Memory B cell (primary cell): Measurements from ENCODE around the gene DISP3.

Source experiments
- ATAC-seq: fragments of 150-1000 bp; cut with Tn5 transposase; 2 replicates; pipeline ENCODE4 v1.10.0; 2021; ENCODE audit warnings: low read depth, mild to moderate bottlenecking, moderate library complexity
- DNase-seq, 2 donors: peaks; one replicate each; pipeline ENCODE4 v3.0.0; 2022; ENCODE audit warnings: low spot score in 2 of 2
- H3K27ac Mint-ChIP-seq: one replicate; pipeline ENCODE4 v1.8.0; 2022; ENCODE audit warnings: mild to moderate bottlenecking, moderate library complexity, mixed read lengths
- H3K27me3 Mint-ChIP-seq: one replicate; pipeline ENCODE4 v1.8.0; 2022; ENCODE audit warnings: mixed read lengths
- H3K36me3 Mint-ChIP-seq: one replicate; pipeline ENCODE4 v1.8.0; 2022; ENCODE audit warnings: mild to moderate bottlenecking, mixed read lengths
- H3K4me1 Mint-ChIP-seq: one replicate; pipeline ENCODE4 v1.8.0; 2022; ENCODE audit warnings: mixed read lengths
- H3K4me3 Mint-ChIP-seq: one replicate; pipeline ENCODE4 v1.8.0; 2022; ENCODE audit warnings: mild to moderate bottlenecking, moderate library complexity, mixed read lengths
- H3K9me3 Mint-ChIP-seq: one replicate; pipeline ENCODE4 v1.8.0; 2022; ENCODE audit warnings: mixed read lengths

DISP3 gene

DNA sequence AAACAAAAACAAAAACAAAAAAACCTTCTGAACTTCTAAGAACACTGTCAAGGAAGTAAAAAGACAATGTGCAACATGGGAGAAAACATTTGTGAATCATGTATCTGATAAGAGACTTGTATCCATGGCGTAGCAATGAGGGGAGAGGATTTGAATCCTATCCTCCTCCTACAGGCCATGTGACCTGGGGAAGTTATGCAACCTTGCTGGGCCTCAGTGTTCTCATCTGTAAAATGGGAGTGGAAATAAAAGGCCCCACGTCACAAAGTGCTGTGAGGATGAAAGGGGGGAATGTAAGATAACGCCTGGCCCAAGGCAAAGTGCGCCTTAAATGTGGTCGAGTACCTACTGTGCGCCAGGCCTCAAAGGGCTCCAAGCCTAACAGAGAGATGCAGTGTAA lies 83.7 kb downstream of the DISP3 start:
- Mint-ChIP-seq H3K4me3 (no peak overlapping the region), H3K4me1 (peaks cover 6% of the 10 kb centered on the region), H3K36me3 (peaks cover 1% of the 10 kb centered on the region), H3K27ac (no peak overlapping the region), H3K27me3 (peaks cover 24% of the 10 kb centered on the region), H3K9me3 (no peaks in the 10 kb centered on the region)
- ATAC-seq = no peak
- DNase-seq = no peak

DNA sequence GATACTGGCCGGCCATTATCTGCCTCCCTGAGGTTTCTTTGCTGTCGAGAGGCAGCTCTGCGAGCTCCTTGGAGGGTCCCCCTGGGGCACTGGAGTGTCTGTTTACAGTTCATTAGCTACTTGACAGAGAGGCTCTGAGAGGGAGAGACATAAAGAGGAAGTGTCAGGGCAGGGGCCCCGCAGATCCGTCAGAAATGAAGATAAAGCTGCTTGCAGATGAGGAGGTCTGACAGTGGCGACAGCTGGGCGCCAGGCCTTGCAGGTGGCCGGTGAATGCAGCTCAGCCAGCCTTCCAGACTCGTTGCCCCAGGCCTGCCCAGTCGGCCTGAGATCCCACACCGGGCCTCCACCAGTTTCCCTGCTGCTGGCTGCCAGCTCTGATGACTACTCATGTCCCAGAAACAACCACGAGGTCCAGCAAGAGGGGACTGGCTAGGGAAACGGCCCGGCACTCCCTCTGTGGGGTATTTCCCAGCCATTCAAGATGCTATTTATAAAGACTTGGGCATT lies 84.7 kb downstream of the DISP3 start:
- ATAC-seq (peak; percentile 87), DNase-seq (peak; percentile 14 to 19)
- Mint-ChIP-seq H3K4me1 (peaks cover 6% of the 10 kb centered on the region), H3K9me3 (no peaks in the 10 kb centered on the region), H3K4me3 (no peak overlapping the region), H3K36me3 (peaks cover 1% of the 10 kb centered on the region), H3K27me3 (peaks cover 23% of the 10 kb centered on the region), H3K27ac (no peak overlapping the region)

GRCh38 chr1:11564237-11564636 lies 85.3 kb downstream of the DISP3 start:
- no peaks in the 10 kb centered on the region for H3K9me3 Mint-ChIP-seq
- ATAC-seq (no peak), DNase-seq (no peak)
- peaks cover 1% of the 10 kb centered on the region for H3K36me3 Mint-ChIP-seq
- no peak overlapping the region for H3K4me3 Mint-ChIP-seq
- no peak overlapping the region for H3K27ac Mint-ChIP-seq
- H3K4me1 Mint-ChIP-seq = peaks cover 6% of the 10 kb centered on the region
- H3K27me3 Mint-ChIP-seq = peaks cover 22% of the 10 kb centered on the region

DNA sequence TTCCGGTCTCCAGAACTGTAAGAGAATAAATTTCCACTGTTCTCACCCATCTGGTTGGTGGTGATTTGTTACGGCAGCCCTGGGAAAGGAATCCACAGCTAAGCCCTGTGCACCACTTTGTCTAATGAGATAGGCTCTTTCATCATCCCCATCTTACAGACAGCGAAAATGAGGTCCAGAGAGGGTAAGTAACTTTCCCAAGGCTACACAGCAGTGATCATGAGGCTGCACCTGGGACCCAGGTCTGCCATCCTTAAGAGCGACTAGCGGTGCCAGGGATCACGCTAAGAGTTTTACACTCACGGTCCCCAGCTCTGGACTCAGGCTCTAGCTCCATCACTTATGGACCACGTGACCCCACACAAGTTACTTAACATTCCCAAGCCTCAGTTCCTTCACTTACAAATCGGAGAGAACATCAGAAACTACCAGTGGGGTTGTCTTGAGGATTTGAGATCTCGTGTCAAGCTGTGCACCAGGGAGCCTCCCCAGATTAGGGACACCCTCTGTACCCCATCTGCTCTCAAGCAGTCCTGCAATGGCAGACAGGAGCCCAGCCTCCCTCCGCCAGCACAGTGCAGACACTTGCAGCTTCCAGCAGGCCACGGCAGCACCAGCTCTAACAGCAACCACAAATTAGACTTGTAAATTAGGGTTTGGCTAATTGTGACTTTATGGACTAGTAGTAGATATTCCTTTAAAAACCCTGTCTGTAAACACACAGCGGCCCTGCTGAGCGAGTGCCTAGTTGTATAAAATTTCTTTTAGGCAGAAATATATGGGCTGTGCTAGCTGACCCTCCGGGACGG lies 87.3 kb downstream of the DISP3 start:
- Mint-ChIP-seq H3K4me1 (peaks cover 6% of the 10 kb centered on the region), H3K27ac (no peak overlapping the region), H3K9me3 (no peaks in the 10 kb centered on the region), H3K27me3 (peaks cover 30% of the 10 kb centered on the region), H3K36me3 (peaks cover 1% of the 10 kb centered on the region), H3K4me3 (no peak overlapping the region)
- ATAC-seq = no peak
- no peak for DNase-seq

DNA sequence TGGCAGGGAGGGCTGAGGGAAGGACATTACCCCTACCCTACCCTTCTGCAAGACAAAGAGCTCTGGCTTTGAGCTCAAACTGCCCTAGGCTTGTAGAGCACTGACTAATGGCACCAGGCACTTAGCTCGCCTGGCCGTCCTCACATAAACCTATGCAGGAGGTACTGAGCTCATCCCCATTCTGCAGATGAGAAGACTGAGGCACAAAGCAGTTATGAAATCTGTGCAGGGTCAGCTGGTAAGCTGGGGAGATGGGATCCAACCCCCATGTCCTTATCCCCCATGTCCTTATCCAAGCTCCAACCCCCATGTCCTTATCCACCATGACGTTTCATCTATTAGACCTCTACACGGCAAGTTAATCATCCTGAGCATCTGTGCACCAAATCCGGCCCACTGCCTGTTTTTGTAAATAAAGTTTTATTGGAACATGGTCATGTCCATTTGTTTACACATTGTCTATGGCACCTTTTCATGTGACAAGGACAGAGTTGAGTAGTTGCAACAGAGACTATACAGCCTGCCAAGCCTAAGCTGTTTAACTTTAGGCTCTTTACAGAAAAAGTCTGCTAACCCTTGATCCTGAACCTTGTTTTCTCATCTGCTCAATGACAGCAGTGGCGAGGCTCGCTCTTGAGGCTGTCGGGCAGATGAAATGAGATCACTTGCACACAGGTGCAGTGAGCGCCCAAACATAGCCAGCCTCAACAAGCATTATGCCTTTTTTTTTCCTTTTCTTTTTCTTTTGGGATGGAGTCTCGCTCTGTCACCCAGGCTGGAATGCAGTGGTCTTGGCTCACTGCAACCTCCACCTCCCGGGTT lies 88.5 kb downstream of the DISP3 start:
- peaks cover 6% of the 10 kb centered on the region for H3K4me1 Mint-ChIP-seq
- DNase-seq (no peak), ATAC-seq (no peak)
- no peak overlapping the region for H3K4me3 Mint-ChIP-seq
- H3K27ac Mint-ChIP-seq = no peak overlapping the region
- no peaks in the 10 kb centered on the region for H3K36me3 Mint-ChIP-seq
- H3K9me3 Mint-ChIP-seq = no peaks in the 10 kb centered on the region
- H3K27me3 Mint-ChIP-seq = peaks cover 28% of the 10 kb centered on the region

DNA sequence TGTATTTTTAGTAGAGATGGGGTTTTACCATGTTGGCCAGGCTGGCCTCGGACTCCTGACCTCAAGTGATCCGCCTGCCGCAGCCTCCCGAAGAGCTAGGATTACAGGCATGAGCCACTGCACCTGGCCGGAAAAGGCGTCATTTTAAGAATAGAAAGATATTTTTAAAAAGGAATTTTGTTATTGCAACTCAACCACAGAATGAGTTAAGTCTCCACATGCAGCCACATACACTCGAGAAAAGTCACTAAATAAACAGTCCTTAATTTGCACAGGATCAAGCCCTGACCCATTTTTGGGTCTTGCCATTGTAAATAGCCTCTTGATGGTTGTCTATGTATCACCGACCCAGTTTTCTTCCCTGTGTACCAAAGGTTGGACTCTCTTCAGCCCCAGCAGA lies 89.7 kb downstream of the DISP3 start:
- no peak for DNase-seq

GRCh38 chr1:11569551-11569950 lies 90.6 kb downstream of the DISP3 start:
- H3K27ac Mint-ChIP-seq = no peak overlapping the region
- H3K27me3 Mint-ChIP-seq = peaks cover 24% of the 10 kb centered on the region
- no peak for ATAC-seq
- H3K9me3 Mint-ChIP-seq = no peaks in the 10 kb centered on the region
- no peak for DNase-seq
- H3K4me1 Mint-ChIP-seq = no peaks in the 10 kb centered on the region
- no peaks in the 10 kb centered on the region for H3K36me3 Mint-ChIP-seq
- H3K4me3 Mint-ChIP-seq = no peak overlapping the region

More for the DNA sequence above, 89.7 kb downstream of the DISP3 start:
- peaks cover 2% of the 10 kb centered on the region for H3K4me1 Mint-ChIP-seq
- no peak overlapping the region for H3K27ac Mint-ChIP-seq
- no peak overlapping the region for H3K4me3 Mint-ChIP-seq
- H3K27me3 Mint-ChIP-seq = peaks cover 24% of the 10 kb centered on the region
- ATAC-seq = no peak
- H3K36me3 Mint-ChIP-seq = no peaks in the 10 kb centered on the region
- H3K9me3 Mint-ChIP-seq = no peaks in the 10 kb centered on the region

GRCh38 chr1:11569954-11570353 lies 91.0 kb downstream of the DISP3 start:
- peaks cover 24% of the 10 kb centered on the region for H3K27me3 Mint-ChIP-seq
- H3K4me3 Mint-ChIP-seq = no peak overlapping the region
- H3K27ac Mint-ChIP-seq = no peak overlapping the region
- DNase-seq = no peak
- H3K4me1 Mint-ChIP-seq = no peaks in the 10 kb centered on the region
- H3K9me3 Mint-ChIP-seq = no peaks in the 10 kb centered on the region
- no peak for ATAC-seq
- H3K36me3 Mint-ChIP-seq = no peaks in the 10 kb centered on the region

DNA sequence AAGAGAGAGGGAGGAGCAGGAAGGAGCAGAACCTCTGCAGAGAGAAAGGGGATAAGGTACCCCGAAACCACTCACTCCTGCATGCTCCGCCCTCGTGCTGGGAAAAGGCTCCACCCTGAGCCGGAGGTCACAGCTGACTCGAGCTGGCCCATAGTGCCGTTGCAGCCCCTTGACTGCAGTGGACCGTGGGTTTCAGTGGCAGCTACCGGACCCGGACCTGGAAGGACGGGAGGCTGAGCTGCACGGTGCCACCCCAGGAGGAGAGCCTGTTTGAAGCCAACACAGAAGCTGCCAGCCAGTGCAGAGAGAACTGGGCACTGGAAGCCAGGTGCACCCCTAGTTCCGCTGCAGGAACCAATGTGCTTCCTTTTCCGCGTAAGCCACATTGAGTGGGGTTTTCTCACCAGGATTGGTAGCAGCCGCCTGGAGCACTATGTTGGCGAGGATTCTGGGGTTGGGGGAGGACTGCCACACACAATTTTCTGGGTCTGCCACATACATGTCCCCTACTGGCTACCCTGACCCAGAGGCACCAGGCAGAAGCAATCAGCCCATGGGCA lies 91.9 kb downstream of the DISP3 start:
- Mint-ChIP-seq H3K9me3 (no peaks in the 10 kb centered on the region), H3K27me3 (peaks cover 24% of the 10 kb centered on the region), H3K36me3 (no peaks in the 10 kb centered on the region), H3K4me1 (no peaks in the 10 kb centered on the region), H3K4me3 (no peak overlapping the region), H3K27ac (no peak overlapping the region)
- ATAC-seq = no peak
- no peak for DNase-seq

GRCh38 chr1:11571906-11572616 lies 93.1 kb downstream of the DISP3 start:
- Mint-ChIP-seq H3K9me3 (no peaks in the 10 kb centered on the region), H3K27ac (no peak overlapping the region), H3K4me3 (no peak overlapping the region), H3K36me3 (no peaks in the 10 kb centered on the region), H3K4me1 (no peaks in the 10 kb centered on the region), H3K27me3 (peaks cover 31% of the 10 kb centered on the region)
- DNase-seq = no peak
- no peak for ATAC-seq

GRCh38 chr1:11573116-11573692 lies 94.2 kb downstream of the DISP3 start:
- no peak for ATAC-seq
- H3K27me3 Mint-ChIP-seq = peaks cover 31% of the 10 kb centered on the region
- no peak for DNase-seq
- H3K4me3 Mint-ChIP-seq = no peak overlapping the region
- no peak overlapping the region for H3K27ac Mint-ChIP-seq
- H3K36me3 Mint-ChIP-seq = no peaks in the 10 kb centered on the region
- H3K4me1 Mint-ChIP-seq = no peaks in the 10 kb centered on the region
- no peaks in the 10 kb centered on the region for H3K9me3 Mint-ChIP-seq

DNA sequence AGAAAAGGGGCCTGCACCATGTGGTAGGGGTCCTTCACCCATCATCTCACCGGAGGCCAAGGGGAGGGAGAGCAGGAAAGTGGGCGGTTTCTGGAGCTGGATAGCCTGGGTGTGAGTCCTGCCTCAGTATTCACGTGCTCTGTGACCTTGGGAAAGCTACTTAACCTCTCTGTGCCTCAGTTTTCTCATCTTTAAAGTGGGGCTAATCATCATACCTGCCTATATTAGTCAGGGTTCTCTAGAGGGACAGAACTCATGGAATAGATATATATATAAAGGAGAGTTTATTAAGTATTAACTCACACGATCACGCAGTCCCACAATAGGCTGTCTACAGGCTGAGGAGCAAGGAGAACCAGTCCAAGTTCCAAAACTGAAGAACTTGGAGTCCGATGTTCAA lies 96.6 kb downstream of the DISP3 start:
- ATAC-seq = no peak
- no peak overlapping the region for H3K27ac Mint-ChIP-seq

DNA sequence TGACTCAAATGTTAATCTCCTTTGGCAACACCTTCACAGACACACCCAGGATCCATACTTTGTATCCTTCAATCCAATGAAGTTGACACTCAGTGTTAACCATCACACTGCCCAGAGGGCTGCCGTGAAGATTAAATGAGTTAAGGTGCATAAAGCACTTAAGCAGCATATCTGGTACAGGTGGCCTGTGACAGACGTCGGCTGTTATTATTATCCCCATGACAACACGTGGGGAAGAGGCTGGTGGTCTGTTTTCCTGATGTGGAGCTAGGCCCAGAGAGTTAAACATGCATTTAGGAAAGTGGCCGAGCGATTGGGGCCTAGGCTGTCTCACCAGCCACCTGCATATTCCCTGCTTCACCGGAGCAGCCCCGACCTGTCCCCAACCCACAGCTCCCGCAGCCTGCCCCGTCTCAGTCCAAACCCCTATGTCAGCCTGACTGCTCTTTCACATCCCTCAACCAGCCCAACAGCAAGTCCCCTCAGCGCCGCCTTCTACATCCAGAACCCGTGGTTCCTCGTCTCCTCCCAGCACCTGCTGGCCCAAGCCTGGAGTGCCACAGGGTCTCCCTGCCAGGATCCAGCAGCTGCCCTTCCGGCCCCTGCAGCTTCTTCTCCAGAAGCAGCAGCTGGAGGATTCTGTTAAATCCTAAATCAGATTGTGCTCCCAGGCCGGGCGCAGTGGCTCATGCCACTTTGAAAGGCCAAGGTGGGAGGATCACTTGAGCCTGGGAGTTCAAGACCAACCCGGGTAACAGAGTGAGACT lies 97.3 kb downstream of the DISP3 start:
- H3K36me3 Mint-ChIP-seq = no peaks in the 10 kb centered on the region
- no peaks in the 10 kb centered on the region for H3K4me1 Mint-ChIP-seq
- ATAC-seq = no peak
- no peak overlapping the region for H3K4me3 Mint-ChIP-seq
- DNase-seq = no peak
- H3K9me3 Mint-ChIP-seq = no peaks in the 10 kb centered on the region
- H3K27ac Mint-ChIP-seq = no peak overlapping the region
- H3K27me3 Mint-ChIP-seq = peaks cover 22% of the 10 kb centered on the region

More for the DNA sequence above, 96.6 kb downstream of the DISP3 start:
- Mint-ChIP-seq H3K27me3 (peaks cover 21% of the 10 kb centered on the region), H3K9me3 (no peaks in the 10 kb centered on the region), H3K4me1 (no peaks in the 10 kb centered on the region), H3K4me3 (no peak overlapping the region), H3K36me3 (no peaks in the 10 kb centered on the region)
- DNase-seq = no peak
